ENCODE measurements around the gene CD209. TPM values are rescaled to one million over a fixed set of nuclear protein-coding genes. Genes with fewer than 3 reads are reported as not detected.

CD209 gene
- total RNA-seq, 1 donor from 2014 or later: 0.04 TPM

GRCh38 chr19:7701654-7702457 lies 45.5 kb downstream of the CD209 start, which contains the start of gene FCER2:
TSS of gene FCER2 (minus strand) at chr19:7702131. CDS start at chr19:7699760, 2,371 bp downstream.
- Histone ChIP-seq H3K36me3 (ENCODE audit: control insufficient read depth, insufficient read depth, low read length) (no peaks in the 10 kb centered on the region), H3K4me3 (ENCODE audit: low read depth, low read length) (no peak within 1 kb of the TSS), H3K27me3 (ENCODE audit: control insufficient read depth, insufficient read depth, low read length) (peaks cover 10% of the 10 kb centered on the region)
- no peak for TF ChIP-seq CTCF (IDR thresholded peaks at IDR 0.05; ENCODE audit: insufficient read depth, low read length, poor library complexity, severe bottlenecking)
- no peak for DNase-seq (ENCODE audit: low read depth)

- no peak for TF ChIP-seq CTCF (IDR thresholded peaks at IDR 0.05; ENCODE audit: insufficient read depth, low read length, poor library complexity, severe bottlenecking)
- Histone ChIP-seq H3K36me3 (ENCODE audit: control insufficient read depth, insufficient read depth, low read length) (no peaks in the 10 kb centered on the region), H3K27me3 (ENCODE audit: control insufficient read depth, insufficient read depth, low read length) (peaks cover 10% of the 10 kb centered on the region), H3K4me3 (ENCODE audit: low read depth, low read length) (no peak overlapping the region)
- DNase-seq (ENCODE audit: low read depth): no peak
Observed at GRCh38 chr19:7701049-7701653, 46.2 kb downstream of the CD209 start.

- H3K27me3 ChIP-seq (ENCODE audit: control insufficient read depth, insufficient read depth, low read length): peaks cover 10% of the 10 kb centered on the region
- no peak for TF ChIP-seq CTCF (IDR thresholded peaks at IDR 0.05; ENCODE audit: insufficient read depth, low read length, poor library complexity, severe bottlenecking)
- no peak for DNase-seq (ENCODE audit: low read depth)
- H3K4me3 ChIP-seq (ENCODE audit: low read depth, low read length): no peak overlapping the region
- no peaks in the 10 kb centered on the region for H3K36me3 ChIP-seq (ENCODE audit: control insufficient read depth, insufficient read depth, low read length)
Observed at GRCh38 chr19:7699417-7700401, 47.6 kb downstream of the CD209 start.

- Histone ChIP-seq H3K36me3 (ENCODE audit: control insufficient read depth, insufficient read depth, low read length) (no peaks in the 10 kb centered on the region), H3K27me3 (ENCODE audit: control insufficient read depth, insufficient read depth, low read length) (peaks cover 10% of the 10 kb centered on the region), H3K4me3 (ENCODE audit: low read depth, low read length) (no peak overlapping the region)
- DNase-seq (ENCODE audit: low read depth): no peak
- TF ChIP-seq CTCF (IDR thresholded peaks at IDR 0.05; ENCODE audit: insufficient read depth, low read length, poor library complexity, severe bottlenecking): no peak
Observed at GRCh38 chr19:7699003-7699402, 48.3 kb downstream of the CD209 start.

- Histone ChIP-seq H3K27me3 (ENCODE audit: control insufficient read depth, insufficient read depth, low read length) (peaks cover 10% of the 10 kb centered on the region), H3K4me3 (ENCODE audit: low read depth, low read length) (no peak overlapping the region), H3K36me3 (ENCODE audit: control insufficient read depth, insufficient read depth, low read length) (no peaks in the 10 kb centered on the region)
- DNase-seq (ENCODE audit: low read depth): no peak
- no peak for TF ChIP-seq CTCF (IDR thresholded peaks at IDR 0.05; ENCODE audit: insufficient read depth, low read length, poor library complexity, severe bottlenecking)
Observed at GRCh38 chr19:7698583-7698982, 48.8 kb downstream of the CD209 start.

Data from kidney epithelial cell (primary cell).